Measurements from ENCODE around the gene RERE.

GRCh38 chr1:8427493-8427892 lies 389.9 kb downstream of the RERE start:
- TF ChIP-seq, protein P1, sequence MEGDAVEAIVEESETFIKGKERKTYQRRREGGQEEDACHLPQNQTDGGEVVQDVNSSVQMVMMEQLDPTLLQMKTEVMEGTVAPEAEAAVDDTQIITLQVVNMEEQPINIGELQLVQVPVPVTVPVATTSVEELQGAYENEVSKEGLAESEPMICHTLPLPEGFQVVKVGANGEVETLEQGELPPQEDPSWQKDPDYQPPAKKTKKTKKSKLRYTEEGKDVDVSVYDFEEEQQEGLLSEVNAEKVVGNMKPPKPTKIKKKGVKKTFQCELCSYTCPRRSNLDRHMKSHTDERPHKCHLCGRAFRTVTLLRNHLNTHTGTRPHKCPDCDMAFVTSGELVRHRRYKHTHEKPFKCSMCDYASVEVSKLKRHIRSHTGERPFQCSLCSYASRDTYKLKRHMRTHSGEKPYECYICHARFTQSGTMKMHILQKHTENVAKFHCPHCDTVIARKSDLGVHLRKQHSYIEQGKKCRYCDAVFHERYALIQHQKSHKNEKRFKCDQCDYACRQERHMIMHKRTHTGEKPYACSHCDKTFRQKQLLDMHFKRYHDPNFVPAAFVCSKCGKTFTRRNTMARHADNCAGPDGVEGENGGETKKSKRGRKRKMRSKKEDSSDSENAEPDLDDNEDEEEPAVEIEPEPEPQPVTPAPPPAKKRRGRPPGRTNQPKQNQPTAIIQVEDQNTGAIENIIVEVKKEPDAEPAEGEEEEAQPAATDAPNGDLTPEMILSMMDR (IDR thresholded peaks at IDR 0.05; ENCODE audit: insufficient read depth, low read length, poor library complexity, severe bottlenecking): no peak
- TF ChIP-seq EZH2phosphoT487 (conservative IDR thresholded peaks at IDR 0.05; ENCODE audit: low read length): no peak

Data from SU-DHL-6 (cell line).